Endothelial cell (in vitro differentiated cells): ENCODE data around the gene GOLGA6A. TPM values are rescaled to one million over a fixed set of nuclear protein-coding genes. Genes with fewer than 3 reads are reported as not detected.

Source experiments
- DNase-seq: peaks from one replicate; pipeline ENCODE4 v3.0.0; 2021; ENCODE audit warnings: low spot score
- H3K27ac Mint-ChIP-seq: one replicate; pipeline ENCODE4 v1.8.0; 2021; ENCODE audit warnings: mixed read lengths, inconsistent platforms; ENCODE audit not compliant: unreplicated experiment
- H3K27me3 Mint-ChIP-seq: one replicate; pipeline ENCODE4 v1.8.0; 2021; ENCODE audit warnings: mild to moderate bottlenecking, moderate library complexity, mixed read lengths, inconsistent platforms; ENCODE audit not compliant: unreplicated experiment
- H3K36me3 Mint-ChIP-seq: one replicate; pipeline ENCODE4 v1.8.0; 2021; ENCODE audit warnings: mild to moderate bottlenecking, low read depth, mixed read lengths, inconsistent platforms; ENCODE audit not compliant: unreplicated experiment
- H3K4me1 Mint-ChIP-seq: one replicate; pipeline ENCODE4 v1.8.0; 2021; ENCODE audit warnings: mild to moderate bottlenecking, mixed read lengths, inconsistent platforms; ENCODE audit not compliant: unreplicated experiment
- H3K4me3 Mint-ChIP-seq: one replicate; pipeline ENCODE4 v1.8.0; 2021; ENCODE audit warnings: mild to moderate bottlenecking, mixed read lengths, inconsistent platforms; ENCODE audit not compliant: unreplicated experiment
- H3K9me3 Mint-ChIP-seq: one replicate; pipeline ENCODE4 v1.8.0; 2021; ENCODE audit warnings: mixed read lengths, inconsistent platforms; ENCODE audit not compliant: unreplicated experiment
- CTCF ChIP-seq: fragments of 200-600 bp; sonication (generic); IDR thresholded peaks from one replicate; pipeline ENCODE4 v1.5.0; 2021; ENCODE audit warnings: antibody characterized with exemption; ENCODE audit not compliant: unreplicated experiment
- total RNA-seq: library from RNA; stranded (reverse); fragmentation: NEBNext Ultra II Directional; extraction: Animal tissue kit (Norgen Biotek cat#: 25700); gene quantifications from one replicate; pipeline ENCODE4 v1.2.1, GENCODE V29; 2021; ENCODE audit not compliant: unreplicated experiment

GOLGA6A gene
- total RNA-seq, 1 donor from 2014 or later, result 0.85 TPM

GRCh38 chr15:74043425-74044266 is 38.7 kb downstream of the GOLGA6A start:
- Mint-ChIP-seq H3K9me3 (no peaks in the 10 kb centered on the region), H3K4me1 (peaks cover 18% of the 10 kb centered on the region), H3K4me3 (no peak overlapping the region), H3K27me3 (peaks cover 9% of the 10 kb centered on the region), H3K27ac (no peak overlapping the region), H3K36me3 (peaks cover 9% of the 10 kb centered on the region)
- TF ChIP-seq CTCF, result no peak
- no peak for DNase-seq

GRCh38 chr15:74042603-74043424 is 39.5 kb downstream of the GOLGA6A start:
- peaks cover 10% of the 10 kb centered on the region for H3K27me3 Mint-ChIP-seq
- H3K36me3 Mint-ChIP-seq, result peaks cover 13% of the 10 kb centered on the region
- H3K27ac Mint-ChIP-seq, result no peak overlapping the region
- no peaks in the 10 kb centered on the region for H3K9me3 Mint-ChIP-seq
- peaks cover 17% of the 10 kb centered on the region for H3K4me1 Mint-ChIP-seq
- H3K4me3 Mint-ChIP-seq, result peak overlapping the region; percentile 63
- no peak for DNase-seq
- no peak for TF ChIP-seq CTCF

GRCh38 chr15:74041777-74042435 is 40.4 kb downstream of the GOLGA6A start:
- peaks cover 16% of the 10 kb centered on the region for H3K36me3 Mint-ChIP-seq
- H3K27me3 Mint-ChIP-seq, result peaks cover 13% of the 10 kb centered on the region
- H3K27ac Mint-ChIP-seq, result no peak overlapping the region
- H3K9me3 Mint-ChIP-seq, result no peaks in the 10 kb centered on the region
- H3K4me3 Mint-ChIP-seq, result no peak overlapping the region
- no peak for TF ChIP-seq CTCF
- peaks cover 18% of the 10 kb centered on the region for H3K4me1 Mint-ChIP-seq
- no peak for DNase-seq

GRCh38 chr15:74041311-74041756 is 41.0 kb downstream of the GOLGA6A start:
- no peak for TF ChIP-seq CTCF
- Mint-ChIP-seq H3K36me3 (peaks cover 22% of the 10 kb centered on the region), H3K4me3 (no peak overlapping the region), H3K4me1 (peaks cover 24% of the 10 kb centered on the region), H3K27ac (no peak overlapping the region), H3K9me3 (no peaks in the 10 kb centered on the region), H3K27me3 (peaks cover 15% of the 10 kb centered on the region)
- no peak for DNase-seq
